K562 (cell line): Measurements from ENCODE around the gene VEGFB. TPM values are rescaled to one million over a fixed set of nuclear protein-coding genes. Genes with fewer than 3 reads are reported as not detected.
A peak's percentile ranks its signal among the peaks of the same experiment; 100 is the strongest.

Experiments used
- BRD9 ChIP-seq: fragments of 450-650 bp; IDR thresholded peaks from 2 replicates; pipeline ENCODE4 v1.6.1; 2018; ENCODE audit warnings: low read depth; ENCODE audit not compliant: partially characterized antibody
- LARP7 ChIP-seq: fragments of 450-650 bp; IDR thresholded peaks from 2 replicates; pipeline ENCODE4 v1.6.1; 2016
- MYC ChIP-seq, 2 experiments: fragments of 250-450 bp in 1 of 2; sonication (Bioruptor Pico) in 1 of 2; IDR thresholded peaks; 2 replicates each; pipeline versions ENCODE4 v1.5.1 to v1.6.1; 2012 to 2021; ENCODE audit warnings: low read depth in 2 of 2, borderline replicate concordance in 1 of 2, improper control_type of control experiment in 1 of 2, low read length in 1 of 2, mild to moderate bottlenecking in 1 of 2, moderate library complexity in 1 of 2
- NR2C1 ChIP-seq, 2 experiments: fragments of 450-650 bp; IDR thresholded peaks; 2 replicates each; pipeline ENCODE4 v1.6.1; 2017; ENCODE audit warnings: mild to moderate bottlenecking in 2 of 2, antibody characterized with exemption in 1 of 2, inconsistent platforms in 1 of 2, missing compliant biosample characterization in 1 of 2, missing genetic modification characterization in 1 of 2
- PHF21A ChIP-seq: fragments of 450-650 bp; IDR thresholded peaks from 2 replicates; pipeline ENCODE4 v1.6.1; 2017; ENCODE audit warnings: low read depth, borderline replicate concordance
- RB1 ChIP-seq: fragments of 450-650 bp; IDR thresholded peaks from 2 replicates; pipeline ENCODE4 v1.6.1; 2017; ENCODE audit warnings: low read depth, mild to moderate bottlenecking
- RBFOX2 ChIP-seq: fragments of 200-400 bp; formaldehyde crosslinking; IDR thresholded peaks from 2 replicates; pipeline ENCODE4 v1.6.1; 2017; ENCODE audit warnings: low read depth, mild to moderate bottlenecking, low read length, moderate library complexity
- SUPT5H ChIP-seq: fragments of 450-650 bp; IDR thresholded peaks from 2 replicates; pipeline ENCODE4 v1.6.1; 2016
- ZBED1 ChIP-seq: IDR thresholded peaks from 2 replicates; pipeline ENCODE4 v1.6.1; 2014
- ZBTB17 ChIP-seq: fragments of 450-650 bp; formaldehyde crosslinking; IDR thresholded peaks from 2 replicates; pipeline ENCODE4 v1.4.0; 2020; ENCODE audit warnings: mild to moderate bottlenecking
- ZNF785 ChIP-seq: fragments of 250-450 bp; sonication (Bioruptor Pico); IDR thresholded peaks from 2 replicates; pipeline ENCODE4 v1.4.0; 2020; ENCODE audit warnings: mild to moderate bottlenecking
- polyA plus RNA-seq, 8 experiments: library from polyadenylated mRNA; depleted of rRNA in 4 of 8; stranded (reverse) in 5 of 8; unstranded in 3 of 8; fragments of >200 nt; fragmentation: Nextera tagmentation in 2 of 8; fragmentation: Illumina TruSeq in 1 of 8; extraction: Ambion mirVana in 2 of 8; extraction: Trizol in 1 of 8; gene quantifications; 2 replicates each; pipeline versions ENCODE4 v1.2.1 to v1.2.3, GENCODE V29; 2011 to 2014; ENCODE audit warnings: inconsistent platforms in 1 of 8, missing spikeins in 1 of 8
- total RNA-seq, 7 experiments: library from RNA; depleted of rRNA in 6 of 7; stranded (reverse); fragments of >200 nt in 6 of 7; fragmentation: Illumina TruSeq in 2 of 7; extraction: Trizol in 2 of 7; gene quantifications; 2 replicates each; pipeline versions ENCODE4 v1.2.1 to v1.2.3, GENCODE V29; 2011 to 2021; ENCODE audit warnings: low replicate concordance in 1 of 7
- TF ChIP-seq, protein P1 (sequence below), 3 experiments: fragments of 200-800 bp in 1 of 3; fragments of 250-450 bp in 1 of 3; fragments of 450-650 bp in 1 of 3; sonication (Bioruptor Pico) in 1 of 3; sonication (Bioruptor generic) in 1 of 3; formaldehyde crosslinking in 1 of 3; IDR thresholded peaks; 2 replicates each; pipeline versions ENCODE4 v1.6.1 to v1.8.0; 2016 to 2022; ENCODE audit warnings: mild to moderate bottlenecking in 2 of 3, missing genetic modification characterization in 2 of 3, missing compliant biosample characterization in 1 of 3, moderate library complexity in 1 of 3
- TF ChIP-seq, protein P2 (sequence below): fragments of 250-450 bp; sonication (Bioruptor Pico); IDR thresholded peaks from 2 replicates; pipeline ENCODE4 v1.5.1; 2021; ENCODE audit warnings: mild to moderate bottlenecking
- TF ChIP-seq, protein P3 (sequence below): sonication (generic); formaldehyde crosslinking; IDR thresholded peaks from 2 replicates; pipeline ENCODE4 v1.9.0; 2022; ENCODE audit warnings: mild to moderate bottlenecking, missing genetic modification reagents
- TF ChIP-seq, protein P4 (sequence below): sonication (generic); formaldehyde crosslinking; IDR thresholded peaks from 2 replicates; pipeline ENCODE4 v1.8.0; 2023; ENCODE audit warnings: mild to moderate bottlenecking, missing genetic modification reagents
- TF ChIP-seq, protein P5 (sequence below): sonication (generic); formaldehyde crosslinking; IDR thresholded peaks from 2 replicates; pipeline ENCODE4 v1.8.1; 2023; ENCODE audit warnings: mild to moderate bottlenecking, missing genetic modification reagents
- TF ChIP-seq, protein P6 (sequence below): sonication (generic); formaldehyde crosslinking; IDR thresholded peaks from 2 replicates; pipeline ENCODE4 v1.8.1; 2022; ENCODE audit warnings: missing genetic modification reagents

Gene VEGFB
- total and polyA plus RNA-seq, 9 of the 15 experiments (the other 6 are each of a cell fraction or from before 2014, with no cell fraction given): 11.0 to 83.4 (median 25.7) TPM

DNA sequence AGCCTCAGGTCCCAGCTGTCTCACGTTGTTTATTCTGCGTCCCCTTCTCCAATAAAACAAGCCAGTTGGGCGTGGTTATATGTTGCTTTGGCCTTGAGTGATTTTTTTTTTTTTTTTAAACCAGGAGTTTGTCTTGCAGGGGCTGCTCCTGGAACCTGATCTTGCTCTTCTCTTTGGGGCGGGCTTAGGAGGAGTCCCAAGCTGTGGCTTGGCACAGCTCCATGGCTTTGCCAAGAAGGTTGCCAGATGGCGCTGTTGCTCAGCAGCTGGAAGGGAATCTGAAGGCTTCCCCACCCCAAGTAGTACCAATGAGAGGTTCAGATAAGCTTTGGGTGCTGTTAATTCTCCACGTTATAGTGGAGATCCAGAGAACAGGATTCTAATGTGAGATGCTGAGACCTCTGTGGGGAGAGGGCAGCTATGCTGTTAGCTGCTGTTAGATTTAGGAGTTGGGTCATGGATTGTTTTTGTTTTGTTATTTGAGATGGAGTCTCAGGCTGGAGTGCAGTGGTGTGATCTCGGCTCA is 29.9 kb upstream of the VEGFB start (continued):
- TF ChIP-seq, protein P1, sequence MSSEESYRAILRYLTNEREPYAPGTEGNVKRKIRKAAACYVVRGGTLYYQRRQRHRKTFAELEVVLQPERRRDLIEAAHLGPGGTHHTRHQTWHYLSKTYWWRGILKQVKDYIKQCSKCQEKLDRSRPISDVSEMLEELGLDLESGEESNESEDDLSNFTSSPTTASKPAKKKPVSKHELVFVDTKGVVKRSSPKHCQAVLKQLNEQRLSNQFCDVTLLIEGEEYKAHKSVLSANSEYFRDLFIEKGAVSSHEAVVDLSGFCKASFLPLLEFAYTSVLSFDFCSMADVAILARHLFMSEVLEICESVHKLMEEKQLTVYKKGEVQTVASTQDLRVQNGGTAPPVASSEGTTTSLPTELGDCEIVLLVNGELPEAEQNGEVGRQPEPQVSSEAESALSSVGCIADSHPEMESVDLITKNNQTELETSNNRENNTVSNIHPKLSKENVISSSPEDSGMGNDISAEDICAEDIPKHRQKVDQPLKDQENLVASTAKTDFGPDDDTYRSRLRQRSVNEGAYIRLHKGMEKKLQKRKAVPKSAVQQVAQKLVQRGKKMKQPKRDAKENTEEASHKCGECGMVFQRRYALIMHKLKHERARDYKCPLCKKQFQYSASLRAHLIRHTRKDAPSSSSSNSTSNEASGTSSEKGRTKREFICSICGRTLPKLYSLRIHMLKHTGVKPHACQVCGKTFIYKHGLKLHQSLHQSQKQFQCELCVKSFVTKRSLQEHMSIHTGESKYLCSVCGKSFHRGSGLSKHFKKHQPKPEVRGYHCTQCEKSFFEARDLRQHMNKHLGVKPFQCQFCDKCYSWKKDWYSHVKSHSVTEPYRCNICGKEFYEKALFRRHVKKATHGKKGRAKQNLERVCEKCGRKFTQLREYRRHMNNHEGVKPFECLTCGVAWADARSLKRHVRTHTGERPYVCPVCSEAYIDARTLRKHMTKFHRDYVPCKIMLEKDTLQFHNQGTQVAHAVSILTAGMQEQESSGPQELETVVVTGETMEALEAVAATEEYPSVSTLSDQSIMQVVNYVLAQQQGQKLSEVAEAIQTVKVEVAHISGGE (CRISPR knock-in tag; IDR thresholded peaks at IDR 0.05): peak in 1 of 3 experiments; percentile 39; a peak in 1 of 6 replicates
- TF ChIP-seq, protein P2, sequence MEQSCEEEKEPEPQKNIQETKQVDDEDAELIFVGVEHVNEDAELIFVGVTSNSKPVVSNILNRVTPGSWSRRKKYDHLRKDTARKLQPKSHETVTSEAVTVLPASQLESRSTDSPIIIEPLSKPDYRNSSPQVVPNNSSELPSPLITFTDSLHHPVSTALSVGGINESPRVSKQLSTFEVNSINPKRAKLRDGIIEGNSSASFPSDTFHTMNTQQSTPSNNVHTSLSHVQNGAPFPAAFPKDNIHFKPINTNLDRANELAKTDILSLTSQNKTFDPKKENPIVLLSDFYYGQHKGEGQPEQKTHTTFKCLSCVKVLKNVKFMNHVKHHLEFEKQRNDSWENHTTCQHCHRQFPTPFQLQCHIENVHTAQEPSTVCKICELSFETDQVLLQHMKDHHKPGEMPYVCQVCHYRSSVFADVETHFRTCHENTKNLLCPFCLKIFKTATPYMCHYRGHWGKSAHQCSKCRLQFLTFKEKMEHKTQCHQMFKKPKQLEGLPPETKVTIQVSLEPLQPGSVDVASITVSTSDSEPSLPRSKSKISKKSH (CRISPR knock-in tag): no peak
- TF ChIP-seq, protein P3, sequence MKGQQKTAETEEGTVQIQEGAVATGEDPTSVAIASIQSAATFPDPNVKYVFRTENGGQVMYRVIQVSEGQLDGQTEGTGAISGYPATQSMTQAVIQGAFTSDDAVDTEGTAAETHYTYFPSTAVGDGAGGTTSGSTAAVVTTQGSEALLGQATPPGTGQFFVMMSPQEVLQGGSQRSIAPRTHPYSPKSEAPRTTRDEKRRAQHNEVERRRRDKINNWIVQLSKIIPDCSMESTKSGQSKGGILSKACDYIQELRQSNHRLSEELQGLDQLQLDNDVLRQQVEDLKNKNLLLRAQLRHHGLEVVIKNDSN (CRISPR knock-in tag): no peak
- TF ChIP-seq RB1: peak; percentile 69; the same call in 1 of the 2 replicates
- no peak; the same call in 1 of the 2 replicates for TF ChIP-seq RBFOX2
- TF ChIP-seq, protein P4, sequence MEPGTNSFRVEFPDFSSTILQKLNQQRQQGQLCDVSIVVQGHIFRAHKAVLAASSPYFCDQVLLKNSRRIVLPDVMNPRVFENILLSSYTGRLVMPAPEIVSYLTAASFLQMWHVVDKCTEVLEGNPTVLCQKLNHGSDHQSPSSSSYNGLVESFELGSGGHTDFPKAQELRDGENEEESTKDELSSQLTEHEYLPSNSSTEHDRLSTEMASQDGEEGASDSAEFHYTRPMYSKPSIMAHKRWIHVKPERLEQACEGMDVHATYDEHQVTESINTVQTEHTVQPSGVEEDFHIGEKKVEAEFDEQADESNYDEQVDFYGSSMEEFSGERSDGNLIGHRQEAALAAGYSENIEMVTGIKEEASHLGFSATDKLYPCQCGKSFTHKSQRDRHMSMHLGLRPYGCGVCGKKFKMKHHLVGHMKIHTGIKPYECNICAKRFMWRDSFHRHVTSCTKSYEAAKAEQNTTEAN (CRISPR knock-in tag): no peak
- 0 out of 2 replicates have a peak, but pooled peaks have one; percentile 7 for TF ChIP-seq LARP7
- TF ChIP-seq SUPT5H: 0 out of 2 replicates have a peak, but pooled peaks have one; percentile 48
- TF ChIP-seq PHF21A: 0 out of 2 replicates have a peak, but pooled peaks have one; percentile 9
- TF ChIP-seq ZNF785 (CRISPR knock-in tag): no peak
- TF ChIP-seq, protein P5, sequence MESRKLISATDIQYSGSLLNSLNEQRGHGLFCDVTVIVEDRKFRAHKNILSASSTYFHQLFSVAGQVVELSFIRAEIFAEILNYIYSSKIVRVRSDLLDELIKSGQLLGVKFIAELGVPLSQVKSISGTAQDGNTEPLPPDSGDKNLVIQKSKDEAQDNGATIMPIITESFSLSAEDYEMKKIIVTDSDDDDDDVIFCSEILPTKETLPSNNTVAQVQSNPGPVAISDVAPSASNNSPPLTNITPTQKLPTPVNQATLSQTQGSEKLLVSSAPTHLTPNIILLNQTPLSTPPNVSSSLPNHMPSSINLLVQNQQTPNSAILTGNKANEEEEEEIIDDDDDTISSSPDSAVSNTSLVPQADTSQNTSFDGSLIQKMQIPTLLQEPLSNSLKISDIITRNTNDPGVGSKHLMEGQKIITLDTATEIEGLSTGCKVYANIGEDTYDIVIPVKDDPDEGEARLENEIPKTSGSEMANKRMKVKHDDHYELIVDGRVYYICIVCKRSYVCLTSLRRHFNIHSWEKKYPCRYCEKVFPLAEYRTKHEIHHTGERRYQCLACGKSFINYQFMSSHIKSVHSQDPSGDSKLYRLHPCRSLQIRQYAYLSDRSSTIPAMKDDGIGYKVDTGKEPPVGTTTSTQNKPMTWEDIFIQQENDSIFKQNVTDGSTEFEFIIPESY: peak; percentile 69; the same call in 1 of the 2 replicates
- TF ChIP-seq, protein P6, sequence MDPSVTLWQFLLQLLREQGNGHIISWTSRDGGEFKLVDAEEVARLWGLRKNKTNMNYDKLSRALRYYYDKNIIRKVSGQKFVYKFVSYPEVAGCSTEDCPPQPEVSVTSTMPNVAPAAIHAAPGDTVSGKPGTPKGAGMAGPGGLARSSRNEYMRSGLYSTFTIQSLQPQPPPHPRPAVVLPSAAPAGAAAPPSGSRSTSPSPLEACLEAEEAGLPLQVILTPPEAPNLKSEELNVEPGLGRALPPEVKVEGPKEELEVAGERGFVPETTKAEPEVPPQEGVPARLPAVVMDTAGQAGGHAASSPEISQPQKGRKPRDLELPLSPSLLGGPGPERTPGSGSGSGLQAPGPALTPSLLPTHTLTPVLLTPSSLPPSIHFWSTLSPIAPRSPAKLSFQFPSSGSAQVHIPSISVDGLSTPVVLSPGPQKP (CRISPR knock-in tag): no peak
- no peak for TF ChIP-seq NR2C1 (IDR thresholded peaks at IDR 0.05)
- TF ChIP-seq NR2C1 (tag; IDR thresholded peaks at IDR 0.05): no peak
- TF ChIP-seq ZBED1: no peak
- TF ChIP-seq MYC (IDR thresholded peaks at IDR 0.05; ENCODE audit: low read depth, low read length): peak; percentile 77
- no peak for TF ChIP-seq MYC (CRISPR knock-in tag; IDR thresholded peaks at IDR 0.05; ENCODE audit: borderline replicate concordance, low read depth)
- TF ChIP-seq BRD9: peak; percentile 52
- no peak for TF ChIP-seq ZBTB17
